K562 (cell line): Measurements from ENCODE around the gene RNF167. TPM values are rescaled to one million over a fixed set of nuclear protein-coding genes. Genes with fewer than 3 reads are reported as not detected.

Experiments used
- CREB1 ChIP-seq, 2 experiments: sonication (generic) in 1 of 2; formaldehyde crosslinking in 1 of 2; IDR thresholded peaks; 2 replicates each; pipeline versions ENCODE4 v1.6.1 to v1.8.0; 2012 to 2022; ENCODE audit warnings: inconsistent platforms in 1 of 2, mild to moderate bottlenecking in 1 of 2, missing genetic modification reagents in 1 of 2, moderate library complexity in 1 of 2
- E2F4 ChIP-seq: sonication (generic); formaldehyde crosslinking; IDR thresholded peaks from 2 replicates; pipeline ENCODE4 v1.8.0; 2022; ENCODE audit warnings: mild to moderate bottlenecking, low read depth, missing genetic modification reagents
- GTF2B ChIP-seq: IDR thresholded peaks from 2 replicates; pipeline ENCODE4 v1.6.1; 2011; ENCODE audit not compliant: insufficient read length; ENCODE audit errors: extremely low read depth
- HOXB6 ChIP-seq: fragments of 250-450 bp; sonication (Bioruptor Pico); IDR thresholded peaks from 2 replicates; pipeline ENCODE4 v1.5.1; 2022; ENCODE audit warnings: mild to moderate bottlenecking, borderline replicate concordance
- JUN ChIP-seq, 2 experiments: sonication (generic) in 1 of 2; formaldehyde crosslinking in 1 of 2; IDR thresholded peaks; 2 replicates each; pipeline versions ENCODE4 v1.6.1 to v1.8.0; 2012 to 2022; ENCODE audit warnings: borderline replicate concordance in 2 of 2, mild to moderate bottlenecking in 2 of 2, improper control_type of control experiment in 1 of 2, low read depth in 1 of 2, low read length in 1 of 2, missing genetic modification reagents in 1 of 2
- OTX1 ChIP-seq: fragments of 450-650 bp; formaldehyde crosslinking; IDR thresholded peaks from 2 replicates; pipeline ENCODE4 v1.4.0; 2022; ENCODE audit warnings: mild to moderate bottlenecking
- POLR2G ChIP-seq: fragments of 200-400 bp; formaldehyde crosslinking; IDR thresholded peaks from 2 replicates; pipeline ENCODE4 v1.6.1; 2017; ENCODE audit warnings: low read depth, mild to moderate bottlenecking, antibody characterized with exemption, low read length, moderate library complexity
- SRSF9 ChIP-seq: fragments of 200-400 bp; formaldehyde crosslinking; IDR thresholded peaks from 2 replicates; pipeline ENCODE4 v1.6.1; 2017; ENCODE audit warnings: low read depth, low read length, borderline replicate concordance
- STAT6 ChIP-seq: sonication (generic); formaldehyde crosslinking; IDR thresholded peaks from 2 replicates; pipeline ENCODE4 v1.8.1; 2023; ENCODE audit warnings: mild to moderate bottlenecking, missing genetic modification reagents
- TBL1XR1 ChIP-seq, 2 experiments: IDR thresholded peaks; 2 replicates each; pipeline ENCODE4 v1.6.1; 2012; ENCODE audit warnings: improper control_type of control experiment in 2 of 2, low read length in 2 of 2, mild to moderate bottlenecking in 1 of 2
- THRB ChIP-seq: fragments of 450-650 bp; formaldehyde crosslinking; conservative IDR thresholded peaks from 2 replicates; pipeline ENCODE4 v1.4.0; 2022; ENCODE audit warnings: mild to moderate bottlenecking, missing genetic modification characterization
- TSHZ1 ChIP-seq: fragments of 250-450 bp; sonication (Bioruptor Pico); IDR thresholded peaks from 2 replicates; pipeline ENCODE4 v1.4.0; 2020; ENCODE audit warnings: mild to moderate bottlenecking, moderate library complexity
- U2AF1 ChIP-seq: fragments of 200-400 bp; formaldehyde crosslinking; optimal IDR thresholded peaks from 2 replicates; pipeline ENCODE3; 2017; ENCODE audit warnings: mild to moderate bottlenecking, low read depth, low read length, moderate library complexity
- ZNF133 ChIP-seq: fragments of 250-450 bp; sonication (Bioruptor Pico); IDR thresholded peaks from 2 replicates; pipeline ENCODE4 v1.4.0; 2020; ENCODE audit warnings: mild to moderate bottlenecking
- ZNF511 ChIP-seq: sonication (generic); formaldehyde crosslinking; IDR thresholded peaks from 2 replicates; pipeline ENCODE4 v1.8.0; 2022; ENCODE audit warnings: mild to moderate bottlenecking, missing genetic modification reagents
- polyA plus RNA-seq, 8 experiments: library from polyadenylated mRNA; depleted of rRNA in 4 of 8; stranded (reverse) in 5 of 8; unstranded in 3 of 8; fragments of >200 nt; fragmentation: Nextera tagmentation in 2 of 8; fragmentation: Illumina TruSeq in 1 of 8; extraction: Ambion mirVana in 2 of 8; extraction: Trizol in 1 of 8; gene quantifications; 2 replicates each; pipeline versions ENCODE4 v1.2.1 to v1.2.3, GENCODE V29; 2011 to 2014; ENCODE audit warnings: inconsistent platforms in 1 of 8, missing spikeins in 1 of 8
- total RNA-seq, 7 experiments: library from RNA; depleted of rRNA in 6 of 7; stranded (reverse); fragments of >200 nt in 6 of 7; fragmentation: Illumina TruSeq in 2 of 7; extraction: Trizol in 2 of 7; gene quantifications; 2 replicates each; pipeline versions ENCODE4 v1.2.1 to v1.2.3, GENCODE V29; 2011 to 2021; ENCODE audit warnings: low replicate concordance in 1 of 7

RNF167 gene
- total and polyA plus RNA-seq, 9 of the 15 experiments (the other 6 are each of a cell fraction or from before 2014, with no cell fraction given): 16.5 to 143 (median 45.5) TPM

- TF ChIP-seq STAT6 (CRISPR knock-in tag) (no peak), ZNF511 (CRISPR knock-in tag) (no peak), OTX1 (CRISPR knock-in tag) (no peak), U2AF1 (no peak), CREB1 (IDR thresholded peaks at IDR 0.05) (peak; percentile 22; the same call in 1 of the 2 replicates), CREB1 (CRISPR knock-in tag; IDR thresholded peaks at IDR 0.05) (no peak), E2F4 (CRISPR knock-in tag) (no peak), SRSF9 (no peak), POLR2G (no peak), ZNF133 (no peak), HOXB6 (no peak), GTF2B (no peak), TBL1XR1 (IDR thresholded peaks at IDR 0.05; ENCODE audit: low read length in 2 of 2) (peak in 1 of 2 experiments; percentile 22; a peak in 1 of 4 replicates), TSHZ1 (no peak), JUN (IDR thresholded peaks at IDR 0.05; ENCODE audit: borderline replicate concordance, low read depth, low read length) (peak; percentile 93), JUN (CRISPR knock-in tag; IDR thresholded peaks at IDR 0.05; ENCODE audit: borderline replicate concordance) (no peak), THRB (peak; percentile 3; the same call in 1 of the 2 replicates)
Measured at GRCh38 chr17:4945176-4945943, 5.3 kb downstream of the RNF167 start (continued).
